HG03095 (cell line): Measurements from ENCODE around the gene MRPS23.

Source experiments
- ATAC-seq: cut with Tn5 transposase; IDR thresholded peaks from one replicate; pipeline ENCODE4 v1.9.1; 2021; ENCODE audit warnings: moderate library complexity; ENCODE audit not compliant: unreplicated experiment

The MRPS23 gene

GRCh38 chr17:57803021-57803420 lies 46.8 kb downstream of the MRPS23 start:
- ATAC-seq = no peak

GRCh38 chr17:57801044-57801711 lies 48.7 kb downstream of the MRPS23 start:
- no peak for ATAC-seq

GRCh38 chr17:57794841-57795240 lies 55.0 kb downstream of the MRPS23 start:
- no peak for ATAC-seq

- ATAC-seq = no peak
These were observed 61.1 kb downstream of the MRPS23 start for GRCh38 chr17:57788725-57789124.

GRCh38 chr17:57785022-57785421 lies 64.8 kb downstream of the MRPS23 start:
- ATAC-seq = no peak
